GM19452 (cell line): ENCODE results near the gene ITGA7.

Experiments
- ATAC-seq: cut with Tn5 transposase; IDR thresholded peaks from one replicate; pipeline ENCODE4 v1.9.1; 2021; ENCODE audit not compliant: unreplicated experiment

ITGA7 gene

GRCh38 chr12:55703901-55704761, 3.6 kb downstream of the ITGA7 start:
- ATAC-seq = no peak

- ATAC-seq = no peak
These were observed 4.4 kb downstream of the ITGA7 start for GRCh38 chr12:55703288-55703687.

- ATAC-seq = no peak
These were observed 4.8 kb downstream of the ITGA7 start for GRCh38 chr12:55702861-55703260.

GRCh38 chr12:55700255-55701018, 7.3 kb downstream of the ITGA7 start:
- no peak for ATAC-seq

- ATAC-seq = no peak
These were observed 8.1 kb downstream of the ITGA7 start for GRCh38 chr12:55699471-55700055.

- ATAC-seq = no peak
These were observed 8.7 kb downstream of the ITGA7 start for GRCh38 chr12:55698965-55699364.

- ATAC-seq = no peak
These were observed 9.3 kb downstream of the ITGA7 start for GRCh38 chr12:55698241-55698955.

GRCh38 chr12:55697686-55698085, 10.0 kb downstream of the ITGA7 start:
- no peak for ATAC-seq

- no peak for ATAC-seq
These were observed 10.8 kb downstream of the ITGA7 start for GRCh38 chr12:55696796-55697462.

GRCh38 chr12:55696141-55696540, 11.6 kb downstream of the ITGA7 start:
- ATAC-seq = no peak

GRCh38 chr12:55695349-55695748, 12.4 kb downstream of the ITGA7 start:
- no peak for ATAC-seq

GRCh38 chr12:55694651-55695050, 13.1 kb downstream of the ITGA7 start:
- no peak for ATAC-seq

GRCh38 chr12:55694188-55694515, 13.6 kb downstream of the ITGA7 start:
- ATAC-seq = no peak

GRCh38 chr12:55693323-55694187, 14.1 kb downstream of the ITGA7 start:
- ATAC-seq = no peak

- ATAC-seq = no peak
These were observed 14.9 kb downstream of the ITGA7 start for GRCh38 chr12:55692631-55693322.

GRCh38 chr12:55688716-55689655, 18.7 kb downstream of the ITGA7 start:
- ATAC-seq = no peak

- peak; percentile 58 for ATAC-seq
These were observed 20.0 kb downstream of the ITGA7 start for GRCh38 chr12:55687746-55688145.

- ATAC-seq = no peak
These were observed 21.2 kb downstream of the ITGA7 start for GRCh38 chr12:55686366-55687010.
